Osteocyte (in vitro differentiated cells): ENCODE data around the gene SLC25A20. TPM values are rescaled to one million over a fixed set of nuclear protein-coding genes. Genes with fewer than 3 reads are reported as not detected.

Experiments used
- DNase-seq: peaks from one replicate; pipeline ENCODE4 v3.0.0; 2021; ENCODE audit warnings: mixed read lengths; ENCODE audit not compliant: unreplicated experiment; ENCODE audit errors: extremely low spot score
- H3K27ac Mint-ChIP-seq: one replicate; pipeline ENCODE4 v1.8.0; 2021; ENCODE audit warnings: mild to moderate bottlenecking, mixed read lengths; ENCODE audit not compliant: unreplicated experiment
- H3K27me3 Mint-ChIP-seq: one replicate; pipeline ENCODE4 v1.8.0; 2021; ENCODE audit warnings: mixed read lengths; ENCODE audit not compliant: unreplicated experiment
- H3K36me3 Mint-ChIP-seq: one replicate; pipeline ENCODE4 v1.8.0; 2021; ENCODE audit warnings: mixed read lengths; ENCODE audit not compliant: unreplicated experiment
- H3K4me1 Mint-ChIP-seq: one replicate; pipeline ENCODE4 v1.8.0; 2021; ENCODE audit warnings: mixed read lengths; ENCODE audit not compliant: unreplicated experiment
- H3K4me3 Mint-ChIP-seq: one replicate; pipeline ENCODE4 v1.8.0; 2021; ENCODE audit warnings: mild to moderate bottlenecking, moderate library complexity, mixed read lengths; ENCODE audit not compliant: unreplicated experiment
- H3K9me3 Mint-ChIP-seq: one replicate; pipeline ENCODE4 v1.8.0; 2021; ENCODE audit warnings: mixed read lengths; ENCODE audit not compliant: unreplicated experiment
- CTCF ChIP-seq: fragments of 200-600 bp; sonication (generic); IDR thresholded peaks from 2 replicates; pipeline ENCODE4 v1.5.0; 2021; ENCODE audit warnings: antibody characterized with exemption, mild to moderate bottlenecking, moderate library complexity
- long read RNA-seq: library from polyadenylated mRNA; unstranded; transcript quantifications from one replicate; pipeline ENCODE4 v2.0.0, GENCODE V29; 2021
- total RNA-seq: library from RNA; stranded (reverse); gene quantifications from 2 replicates; pipeline ENCODE4 v1.2.1, GENCODE V29; 2021

The SLC25A20 gene
- 12.4 and 13.3 TPM in 2 replicates for total RNA-seq
- long read RNA-seq, transcript SLC25A20-201 (9 exons, 1,879 nt) = major isoform, 25 of 32 reads
- long read RNA-seq, partial matches to known transcripts = 5 of 32 reads
- long read RNA-seq, other reads (novel, unspliced or antisense) = 2 of 32 reads

- peak within 1 kb of the TSS; percentile 92 for H3K4me3 Mint-ChIP-seq
- DNase-seq = peak; percentile 95
- peaks cover 24% of the 10 kb centered on the region for H3K4me1 Mint-ChIP-seq
- H3K27me3 Mint-ChIP-seq = no peaks in the 10 kb centered on the region
- no peaks in the 10 kb centered on the region for H3K9me3 Mint-ChIP-seq
- TF ChIP-seq CTCF = no peak
- no peaks in the 10 kb centered on the region for H3K36me3 Mint-ChIP-seq
- H3K27ac Mint-ChIP-seq = peak within 1 kb of the TSS; percentile 87
Measured at GRCh38 chr3:48898383-48899234, at the start of gene SLC25A20. Gene SLC25A20 (minus strand): TSS chr3:48898882. CDS start chr3:48898794, 88 bp downstream.

- Mint-ChIP-seq H3K9me3 (no peaks in the 10 kb centered on the region), H3K27ac (no peak overlapping the region), H3K27me3 (no peaks in the 10 kb centered on the region), H3K36me3 (peaks cover 16% of the 10 kb centered on the region), H3K4me1 (peaks cover 10% of the 10 kb centered on the region), H3K4me3 (no peak overlapping the region)
- TF ChIP-seq CTCF = no peak
- DNase-seq = no peak
Measured at GRCh38 chr3:48945891-48946549, 47.3 kb upstream of the SLC25A20 start.

- Mint-ChIP-seq H3K4me3 (no peak overlapping the region), H3K36me3 (peaks cover 16% of the 10 kb centered on the region), H3K27ac (no peak overlapping the region), H3K4me1 (peaks cover 10% of the 10 kb centered on the region), H3K9me3 (no peaks in the 10 kb centered on the region), H3K27me3 (no peaks in the 10 kb centered on the region)
- TF ChIP-seq CTCF = no peak
- no peak for DNase-seq
Measured at GRCh38 chr3:48945432-48945831, 46.8 kb upstream of the SLC25A20 start.

- no peak for DNase-seq
- Mint-ChIP-seq H3K36me3 (peaks cover 24% of the 10 kb centered on the region), H3K27me3 (no peaks in the 10 kb centered on the region), H3K9me3 (no peaks in the 10 kb centered on the region), H3K4me1 (peaks cover 10% of the 10 kb centered on the region), H3K27ac (no peak overlapping the region), H3K4me3 (no peak overlapping the region)
- no peak for TF ChIP-seq CTCF
Measured at GRCh38 chr3:48938689-48939088, 40.0 kb upstream of the SLC25A20 start.

- H3K27me3 Mint-ChIP-seq = no peaks in the 10 kb centered on the region
- no peak overlapping the region for H3K4me3 Mint-ChIP-seq
- peaks cover 10% of the 10 kb centered on the region for H3K4me1 Mint-ChIP-seq
- DNase-seq = no peak
- TF ChIP-seq CTCF = no peak
- H3K9me3 Mint-ChIP-seq = no peaks in the 10 kb centered on the region
- no peak overlapping the region for H3K27ac Mint-ChIP-seq
- peaks cover 21% of the 10 kb centered on the region for H3K36me3 Mint-ChIP-seq
Measured at GRCh38 chr3:48938156-48938555, 39.5 kb upstream of the SLC25A20 start.
